K562 (cell line): ENCODE measurements around the gene UBE2S. TPM values are rescaled to one million over a fixed set of nuclear protein-coding genes. Genes with fewer than 3 reads are reported as not detected.

Experiments
- AFF4 ChIP-seq: sonication (generic); formaldehyde crosslinking; IDR thresholded peaks from 2 replicates; pipeline ENCODE4 v1.8.0; 2023; ENCODE audit warnings: mild to moderate bottlenecking, missing genetic modification reagents
- CCNT2 ChIP-seq: IDR thresholded peaks from 2 replicates; pipeline ENCODE4 v1.6.1; 2011; ENCODE audit warnings: borderline replicate concordance, low read depth, mild to moderate bottlenecking, moderate library complexity, mixed read lengths, low read length; ENCODE audit not compliant: insufficient read length; ENCODE audit errors: extremely low read depth
- CREB1 ChIP-seq, 2 experiments: sonication (generic) in 1 of 2; formaldehyde crosslinking in 1 of 2; IDR thresholded peaks; 2 replicates each; pipeline versions ENCODE4 v1.6.1 to v1.8.0; 2012 to 2022; ENCODE audit warnings: inconsistent platforms in 1 of 2, mild to moderate bottlenecking in 1 of 2, missing genetic modification reagents in 1 of 2, moderate library complexity in 1 of 2
- E4F1 ChIP-seq: fragments of 250-450 bp; sonication (Bioruptor Pico); IDR thresholded peaks from 2 replicates; pipeline ENCODE4 v1.5.0; 2021; ENCODE audit warnings: mild to moderate bottlenecking, borderline replicate concordance
- FOS ChIP-seq: IDR thresholded peaks from 3 replicates; pipeline ENCODE4 v1.6.1; 2011; ENCODE audit not compliant: insufficient read length; ENCODE audit errors: extremely low read depth
- GABPB1 ChIP-seq: sonication (generic); formaldehyde crosslinking; IDR thresholded peaks from 2 replicates; pipeline ENCODE4 v1.8.0; 2022; ENCODE audit warnings: mild to moderate bottlenecking, missing genetic modification reagents
- JUNB ChIP-seq: fragments of 450-650 bp; formaldehyde crosslinking; conservative IDR thresholded peaks from 2 replicates; pipeline ENCODE4 v1.4.0; 2020; ENCODE audit warnings: mild to moderate bottlenecking
- JUND ChIP-seq, 2 experiments: IDR thresholded peaks; 2 replicates in 1 of 2; 3 replicates in 1 of 2; pipeline ENCODE4 v1.6.1; 2011; ENCODE audit warnings: borderline replicate concordance in 2 of 2, low read depth in 2 of 2, low read length in 2 of 2, improper control_type of control experiment in 1 of 2, missing biosample characterization in 1 of 2, missing genetic modification characterization in 1 of 2, missing genetic modification reagents in 1 of 2
- KDM2B ChIP-seq: fragments of 250-450 bp; sonication (Bioruptor Pico); IDR thresholded peaks from 2 replicates; pipeline ENCODE4 v1.8.0; 2021; ENCODE audit warnings: mild to moderate bottlenecking, moderate library complexity
- NEUROD1 ChIP-seq: fragments of 150-350 bp; IDR thresholded peaks from 2 replicates; pipeline ENCODE4 v1.6.1; 2014; ENCODE audit warnings: borderline replicate concordance, low read length, low read depth; ENCODE audit not compliant: partially characterized antibody
- PBX2 ChIP-seq, 2 experiments: IDR thresholded peaks in 1 of 2; conservative IDR thresholded peaks in 1 of 2; 2 replicates each; pipeline ENCODE4 v1.6.1; 2016; ENCODE audit warnings: low read depth in 2 of 2, mild to moderate bottlenecking in 1 of 2, missing compliant biosample characterization in 1 of 2, missing genetic modification characterization in 1 of 2, moderate library complexity in 1 of 2
- PTTG1 ChIP-seq: fragments of 450-650 bp; IDR thresholded peaks from 2 replicates; pipeline ENCODE4 v1.6.1; 2016; ENCODE audit warnings: low read depth, mild to moderate bottlenecking, missing genetic modification characterization, missing compliant biosample characterization
- STAT5A ChIP-seq: IDR thresholded peaks from 2 replicates; pipeline ENCODE4 v1.6.1; 2012; ENCODE audit warnings: low read length, inconsistent platforms, borderline replicate concordance
- TOE1 ChIP-seq, 2 experiments: fragments of 450-650 bp in 1 of 2; sonication (generic) in 1 of 2; formaldehyde crosslinking in 1 of 2; IDR thresholded peaks; 2 replicates each; pipeline versions ENCODE4 v1.7.1 to v1.8.0; 2016 to 2022; ENCODE audit warnings: borderline replicate concordance in 2 of 2, mild to moderate bottlenecking in 2 of 2, antibody characterized with exemption in 1 of 2, inconsistent platforms in 1 of 2, low read depth in 1 of 2, missing genetic modification reagents in 1 of 2, moderate library complexity in 1 of 2
- polyA plus RNA-seq, 8 experiments: library from polyadenylated mRNA; depleted of rRNA in 4 of 8; stranded (reverse) in 5 of 8; unstranded in 3 of 8; fragments of >200 nt; fragmentation: Nextera tagmentation in 2 of 8; fragmentation: Illumina TruSeq in 1 of 8; extraction: Ambion mirVana in 2 of 8; extraction: Trizol in 1 of 8; gene quantifications; 2 replicates each; pipeline versions ENCODE4 v1.2.1 to v1.2.3, GENCODE V29; 2011 to 2014; ENCODE audit warnings: inconsistent platforms in 1 of 8, missing spikeins in 1 of 8
- total RNA-seq, 7 experiments: library from RNA; depleted of rRNA in 6 of 7; stranded (reverse); fragments of >200 nt in 6 of 7; fragmentation: Illumina TruSeq in 2 of 7; extraction: Trizol in 2 of 7; gene quantifications; 2 replicates each; pipeline versions ENCODE4 v1.2.1 to v1.2.3, GENCODE V29; 2011 to 2021; ENCODE audit warnings: low replicate concordance in 1 of 7

UBE2S gene
- total and polyA plus RNA-seq, 9 of the 15 experiments (the other 6 are each of a cell fraction or from before 2014, with no cell fraction given), result 1.5 to 1,305 (median 157) TPM

- no peak for TF ChIP-seq PBX2 (CRISPR knock-in tag; IDR thresholded peaks at IDR 0.05; ENCODE audit: low read depth)
- TF ChIP-seq PBX2 (tag; conservative IDR thresholded peaks at IDR 0.05; ENCODE audit: low read depth), result no peak
- peak; percentile 41; the same call in 1 of the 2 replicates for TF ChIP-seq CREB1 (IDR thresholded peaks at IDR 0.05)
- peak; percentile 37; the same call in 1 of the 2 replicates for TF ChIP-seq CREB1 (CRISPR knock-in tag; IDR thresholded peaks at IDR 0.05)
- TF ChIP-seq TOE1 (IDR thresholded peaks at IDR 0.05; ENCODE audit: borderline replicate concordance), result peak; percentile 96
- no peak for TF ChIP-seq TOE1 (CRISPR knock-in tag; IDR thresholded peaks at IDR 0.05; ENCODE audit: borderline replicate concordance, low read depth)
- peak; percentile 72 for TF ChIP-seq NEUROD1
- TF ChIP-seq FOS, result peak; percentile 79
- TF ChIP-seq JUND (IDR thresholded peaks at IDR 0.05; ENCODE audit: borderline replicate concordance, low read depth, low read length), result peak; percentile 84
- TF ChIP-seq JUND (tag; IDR thresholded peaks at IDR 0.05; ENCODE audit: borderline replicate concordance, low read depth, low read length), result no peak
- no peak for TF ChIP-seq E4F1 (CRISPR knock-in tag)
- 0 out of 2 replicates have a peak, but pooled peaks have one; percentile 52 for TF ChIP-seq AFF4 (CRISPR knock-in tag)
- TF ChIP-seq PTTG1 (tag), result no peak
- TF ChIP-seq JUNB, result no peak
- TF ChIP-seq GABPB1 (CRISPR knock-in tag), result peak; percentile 69
- peak; percentile 65 for TF ChIP-seq CCNT2
- 0 out of 2 replicates have a peak, but pooled peaks have one; percentile 8 for TF ChIP-seq KDM2B (CRISPR knock-in tag)
- no peak for TF ChIP-seq STAT5A
Measured at GRCh38 chr19:55452749-55453346, 45.3 kb upstream of the UBE2S start (continued).
